ENCODE results near the gene KRT71.

DNA sequence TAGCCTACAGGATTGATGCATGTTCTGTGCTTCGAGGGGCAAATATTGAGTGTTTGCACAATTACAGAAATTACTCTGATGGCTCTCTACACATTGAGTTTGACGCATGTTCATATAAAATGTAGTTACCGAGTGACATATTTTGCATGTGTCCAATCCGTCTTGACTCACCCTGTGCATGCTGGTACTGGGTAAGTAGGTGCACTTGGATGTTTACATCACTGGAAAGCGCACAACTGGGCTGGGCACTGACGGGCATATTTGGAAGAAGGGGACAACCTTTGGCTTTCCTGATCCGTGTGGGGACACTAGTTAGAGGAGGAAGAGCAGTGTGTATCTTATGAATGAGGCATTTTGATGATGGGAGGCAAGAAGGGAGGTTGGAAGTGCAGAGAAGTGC is 55.0 kb downstream of the KRT71 start:
- TF ChIP-seq POLR2AphosphoS5 (IDR thresholded peaks at IDR 0.05) (no peak), POLR2A (IDR thresholded peaks at IDR 0.05) (no peak)
- TF ChIP-seq, protein P1, sequence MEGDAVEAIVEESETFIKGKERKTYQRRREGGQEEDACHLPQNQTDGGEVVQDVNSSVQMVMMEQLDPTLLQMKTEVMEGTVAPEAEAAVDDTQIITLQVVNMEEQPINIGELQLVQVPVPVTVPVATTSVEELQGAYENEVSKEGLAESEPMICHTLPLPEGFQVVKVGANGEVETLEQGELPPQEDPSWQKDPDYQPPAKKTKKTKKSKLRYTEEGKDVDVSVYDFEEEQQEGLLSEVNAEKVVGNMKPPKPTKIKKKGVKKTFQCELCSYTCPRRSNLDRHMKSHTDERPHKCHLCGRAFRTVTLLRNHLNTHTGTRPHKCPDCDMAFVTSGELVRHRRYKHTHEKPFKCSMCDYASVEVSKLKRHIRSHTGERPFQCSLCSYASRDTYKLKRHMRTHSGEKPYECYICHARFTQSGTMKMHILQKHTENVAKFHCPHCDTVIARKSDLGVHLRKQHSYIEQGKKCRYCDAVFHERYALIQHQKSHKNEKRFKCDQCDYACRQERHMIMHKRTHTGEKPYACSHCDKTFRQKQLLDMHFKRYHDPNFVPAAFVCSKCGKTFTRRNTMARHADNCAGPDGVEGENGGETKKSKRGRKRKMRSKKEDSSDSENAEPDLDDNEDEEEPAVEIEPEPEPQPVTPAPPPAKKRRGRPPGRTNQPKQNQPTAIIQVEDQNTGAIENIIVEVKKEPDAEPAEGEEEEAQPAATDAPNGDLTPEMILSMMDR (IDR thresholded peaks at IDR 0.05) = no peak
